K562 (cell line): Measurements from ENCODE around the gene RNF114. TPM values are rescaled to one million over a fixed set of nuclear protein-coding genes. Genes with fewer than 3 reads are reported as not detected.

Experiments
- ADNP ChIP-seq: fragments of 200-800 bp; sonication (Bioruptor generic); IDR thresholded peaks from 2 replicates; pipeline ENCODE4 v1.6.1; 2016; ENCODE audit warnings: missing genetic modification characterization, missing compliant biosample characterization
- ATF6 ChIP-seq: sonication (generic); formaldehyde crosslinking; IDR thresholded peaks from 2 replicates; pipeline ENCODE4 v1.4.0; 2020; ENCODE audit warnings: mild to moderate bottlenecking, missing genetic modification reagents
- CBX2 ChIP-seq: fragments of 200-600 bp; sonication (generic); IDR thresholded peaks from one replicate; pipeline ENCODE4 v1.6.1; 2012; ENCODE audit warnings: mild to moderate bottlenecking, low read length, inconsistent platforms; ENCODE audit not compliant: insufficient read depth, poor library complexity, severe bottlenecking
- HDAC8 ChIP-seq: fragments of 450-650 bp; IDR thresholded peaks from 2 replicates; pipeline ENCODE4 v1.6.1; 2016; ENCODE audit warnings: mild to moderate bottlenecking, missing genetic modification characterization, moderate library complexity, missing compliant biosample characterization
- HNRNPLL ChIP-seq: fragments of 200-400 bp; formaldehyde crosslinking; IDR thresholded peaks from 2 replicates; pipeline ENCODE4 v1.6.1; 2017; ENCODE audit warnings: low read length, low read depth, mild to moderate bottlenecking; ENCODE audit not compliant: poor library complexity, severe bottlenecking
- KDM4B ChIP-seq, 2 experiments: fragments of 450-650 bp in 1 of 2; sonication (generic) in 1 of 2; IDR thresholded peaks; 2 replicates each; pipeline ENCODE4 v1.6.1; 2016 to 2017; ENCODE audit warnings: borderline replicate concordance in 2 of 2, antibody characterized with exemption in 1 of 2, low read depth in 1 of 2, mild to moderate bottlenecking in 1 of 2
- MCM3 ChIP-seq: fragments of 450-650 bp; IDR thresholded peaks from 2 replicates; pipeline ENCODE4 v1.6.1; 2016
- NFRKB ChIP-seq: fragments of 450-650 bp; IDR thresholded peaks from 2 replicates; pipeline ENCODE4 v1.6.1; 2016; ENCODE audit warnings: low read depth
- NR1H2 ChIP-seq: sonication (generic); formaldehyde crosslinking; IDR thresholded peaks from 2 replicates; pipeline ENCODE4 v1.4.0; 2020; ENCODE audit warnings: mild to moderate bottlenecking, missing genetic modification reagents
- RCOR1 ChIP-seq, 2 experiments: IDR thresholded peaks; 2 replicates each; pipeline ENCODE4 v1.6.1; 2012; ENCODE audit warnings: low read depth in 2 of 2, low read length in 2 of 2, borderline replicate concordance in 1 of 2, improper control_type of control experiment in 1 of 2
- SIN3A ChIP-seq, 2 experiments: fragments of 150-350 bp in 1 of 2; IDR thresholded peaks; 2 replicates each; pipeline ENCODE4 v1.6.1; 2011 to 2016; ENCODE audit warnings: borderline replicate concordance in 2 of 2, low read depth in 2 of 2, low read length in 2 of 2, mild to moderate bottlenecking in 2 of 2, moderate library complexity in 2 of 2; ENCODE audit not compliant: control insufficient read depth in 1 of 2
- TAF15 ChIP-seq: fragments of 200-400 bp; formaldehyde crosslinking; IDR thresholded peaks from 2 replicates; pipeline ENCODE4 v1.6.1; 2017; ENCODE audit warnings: mild to moderate bottlenecking, low read depth, low read length, moderate library complexity
- ZFP36 ChIP-seq: fragments of 150-350 bp; IDR thresholded peaks from 2 replicates; pipeline ENCODE4 v1.6.1; 2018; ENCODE audit warnings: low read length, low read depth; ENCODE audit not compliant: partially characterized antibody
- ZNF146 ChIP-seq: IDR thresholded peaks from one replicate; pipeline ENCODE4 v1.6.1; 2018; ENCODE audit warnings: missing compliant biosample characterization; ENCODE audit not compliant: unreplicated experiment
- ZNF717 ChIP-seq: fragments of 250-450 bp; sonication (Bioruptor Pico); IDR thresholded peaks from 2 replicates; pipeline ENCODE4 v1.5.0; 2021
- polyA plus RNA-seq, 8 experiments: library from polyadenylated mRNA; depleted of rRNA in 4 of 8; stranded (reverse) in 5 of 8; unstranded in 3 of 8; fragments of >200 nt; fragmentation: Nextera tagmentation in 2 of 8; fragmentation: Illumina TruSeq in 1 of 8; extraction: Ambion mirVana in 2 of 8; extraction: Trizol in 1 of 8; gene quantifications; 2 replicates each; pipeline versions ENCODE4 v1.2.1 to v1.2.3, GENCODE V29; 2011 to 2014; ENCODE audit warnings: inconsistent platforms in 1 of 8, missing spikeins in 1 of 8
- total RNA-seq, 7 experiments: library from RNA; depleted of rRNA in 6 of 7; stranded (reverse); fragments of >200 nt in 6 of 7; fragmentation: Illumina TruSeq in 2 of 7; extraction: Trizol in 2 of 7; gene quantifications; 2 replicates each; pipeline versions ENCODE4 v1.2.1 to v1.2.3, GENCODE V29; 2011 to 2021; ENCODE audit warnings: low replicate concordance in 1 of 7
- TF ChIP-seq, protein P1 (sequence below): fragments of 250-450 bp; sonication (Bioruptor Pico); IDR thresholded peaks from 2 replicates; pipeline ENCODE4 v1.8.0; 2022; ENCODE audit warnings: inconsistent platforms, mild to moderate bottlenecking, moderate library complexity, borderline replicate concordance
- TF ChIP-seq, protein P2 (sequence below): sonication (generic); formaldehyde crosslinking; IDR thresholded peaks from 2 replicates; pipeline ENCODE4 v1.8.0; 2022; ENCODE audit warnings: mild to moderate bottlenecking, missing genetic modification reagents
- TF ChIP-seq, protein P3 (sequence below): IDR thresholded peaks from 2 replicates; pipeline ENCODE4 v1.6.1; 2011; ENCODE audit not compliant: insufficient read length; ENCODE audit errors: extremely low read depth

The RNF114 gene
- total and polyA plus RNA-seq, 9 of the 15 experiments (the other 6 are each of a cell fraction or from before 2014, with no cell fraction given) = 38.6 to 111 (median 62.6) TPM

DNA sequence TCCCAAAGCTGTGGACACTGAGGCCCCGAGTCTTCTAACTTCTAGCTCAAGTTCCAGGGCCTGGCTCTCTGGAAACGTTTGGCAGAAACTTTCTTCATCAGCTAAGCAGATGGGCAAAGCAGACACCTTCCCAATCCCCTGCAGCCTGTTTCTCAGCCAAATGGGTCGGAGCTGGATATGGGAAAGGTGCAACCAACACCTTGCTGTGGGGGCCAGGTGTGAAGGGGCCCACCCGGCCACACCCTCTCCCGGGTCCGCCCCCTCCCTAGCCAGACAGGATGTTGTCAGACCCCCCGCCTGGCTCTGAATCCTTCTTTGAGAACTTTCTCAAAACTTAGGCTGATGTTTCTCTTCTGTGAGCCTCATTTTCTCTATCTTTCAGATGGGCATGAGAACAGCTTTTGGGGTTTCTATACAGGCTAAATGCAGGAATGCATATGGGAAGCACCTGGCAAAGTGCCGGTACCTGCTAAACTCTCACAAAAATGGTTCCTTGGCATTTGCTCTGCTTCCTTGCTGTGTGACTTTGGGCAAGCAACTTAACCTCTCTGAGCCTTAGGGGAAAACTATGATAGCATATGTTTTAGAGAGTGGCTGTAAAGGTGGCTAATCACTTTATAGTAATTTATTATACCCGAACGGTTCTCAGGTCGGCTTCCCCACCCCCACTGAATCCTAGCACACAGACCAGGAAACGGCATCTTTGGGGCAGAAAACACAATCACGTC lies 48.4 kb downstream of the RNF114 start (continued):
- TF ChIP-seq, protein P1, sequence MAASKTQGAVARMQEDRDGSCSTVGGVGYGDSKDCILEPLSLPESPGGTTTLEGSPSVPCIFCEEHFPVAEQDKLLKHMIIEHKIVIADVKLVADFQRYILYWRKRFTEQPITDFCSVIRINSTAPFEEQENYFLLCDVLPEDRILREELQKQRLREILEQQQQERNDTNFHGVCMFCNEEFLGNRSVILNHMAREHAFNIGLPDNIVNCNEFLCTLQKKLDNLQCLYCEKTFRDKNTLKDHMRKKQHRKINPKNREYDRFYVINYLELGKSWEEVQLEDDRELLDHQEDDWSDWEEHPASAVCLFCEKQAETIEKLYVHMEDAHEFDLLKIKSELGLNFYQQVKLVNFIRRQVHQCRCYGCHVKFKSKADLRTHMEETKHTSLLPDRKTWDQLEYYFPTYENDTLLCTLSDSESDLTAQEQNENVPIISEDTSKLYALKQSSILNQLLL (CRISPR knock-in tag) = no peak
- TF ChIP-seq MCM3 (no peak), RCOR1 (IDR thresholded peaks at IDR 0.05; ENCODE audit: borderline replicate concordance in 1 of 2, low read depth in 2 of 2, low read length in 2 of 2) (0 out of 4 replicates have a peak, but pooled peaks of 1 of the 2 experiments have one; percentile 44), NFRKB (no peak), NR1H2 (CRISPR knock-in tag) (no peak), ZFP36 (peak; percentile 96), SIN3A (IDR thresholded peaks at IDR 0.05; ENCODE audit: borderline replicate concordance in 2 of 2, control insufficient read depth in 1 of 2, low read depth in 2 of 2, low read length in 2 of 2) (no peak), ZNF146 (CRISPR knock-in tag) (no peak), CBX2 (no peak), HNRNPLL (no peak), ADNP (0 out of 2 replicates have a peak, but pooled peaks have one; percentile 17), ATF6 (CRISPR knock-in tag) (no peak), ZNF717 (CRISPR knock-in tag) (no peak), HDAC8 (tag) (no peak), TAF15 (no peak), KDM4B (IDR thresholded peaks at IDR 0.05; ENCODE audit: borderline replicate concordance in 2 of 2, low read depth in 1 of 2) (no peak)
- TF ChIP-seq, protein P2, sequence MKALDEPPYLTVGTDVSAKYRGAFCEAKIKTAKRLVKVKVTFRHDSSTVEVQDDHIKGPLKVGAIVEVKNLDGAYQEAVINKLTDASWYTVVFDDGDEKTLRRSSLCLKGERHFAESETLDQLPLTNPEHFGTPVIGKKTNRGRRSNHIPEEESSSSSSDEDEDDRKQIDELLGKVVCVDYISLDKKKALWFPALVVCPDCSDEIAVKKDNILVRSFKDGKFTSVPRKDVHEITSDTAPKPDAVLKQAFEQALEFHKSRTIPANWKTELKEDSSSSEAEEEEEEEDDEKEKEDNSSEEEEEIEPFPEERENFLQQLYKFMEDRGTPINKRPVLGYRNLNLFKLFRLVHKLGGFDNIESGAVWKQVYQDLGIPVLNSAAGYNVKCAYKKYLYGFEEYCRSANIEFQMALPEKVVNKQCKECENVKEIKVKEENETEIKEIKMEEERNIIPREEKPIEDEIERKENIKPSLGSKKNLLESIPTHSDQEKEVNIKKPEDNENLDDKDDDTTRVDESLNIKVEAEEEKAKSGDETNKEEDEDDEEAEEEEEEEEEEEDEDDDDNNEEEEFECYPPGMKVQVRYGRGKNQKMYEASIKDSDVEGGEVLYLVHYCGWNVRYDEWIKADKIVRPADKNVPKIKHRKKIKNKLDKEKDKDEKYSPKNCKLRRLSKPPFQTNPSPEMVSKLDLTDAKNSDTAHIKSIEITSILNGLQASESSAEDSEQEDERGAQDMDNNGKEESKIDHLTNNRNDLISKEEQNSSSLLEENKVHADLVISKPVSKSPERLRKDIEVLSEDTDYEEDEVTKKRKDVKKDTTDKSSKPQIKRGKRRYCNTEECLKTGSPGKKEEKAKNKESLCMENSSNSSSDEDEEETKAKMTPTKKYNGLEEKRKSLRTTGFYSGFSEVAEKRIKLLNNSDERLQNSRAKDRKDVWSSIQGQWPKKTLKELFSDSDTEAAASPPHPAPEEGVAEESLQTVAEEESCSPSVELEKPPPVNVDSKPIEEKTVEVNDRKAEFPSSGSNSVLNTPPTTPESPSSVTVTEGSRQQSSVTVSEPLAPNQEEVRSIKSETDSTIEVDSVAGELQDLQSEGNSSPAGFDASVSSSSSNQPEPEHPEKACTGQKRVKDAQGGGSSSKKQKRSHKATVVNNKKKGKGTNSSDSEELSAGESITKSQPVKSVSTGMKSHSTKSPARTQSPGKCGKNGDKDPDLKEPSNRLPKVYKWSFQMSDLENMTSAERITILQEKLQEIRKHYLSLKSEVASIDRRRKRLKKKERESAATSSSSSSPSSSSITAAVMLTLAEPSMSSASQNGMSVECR (CRISPR knock-in tag) = 0 out of 2 replicates have a peak, but pooled peaks have one; percentile 33
- TF ChIP-seq, protein P3, sequence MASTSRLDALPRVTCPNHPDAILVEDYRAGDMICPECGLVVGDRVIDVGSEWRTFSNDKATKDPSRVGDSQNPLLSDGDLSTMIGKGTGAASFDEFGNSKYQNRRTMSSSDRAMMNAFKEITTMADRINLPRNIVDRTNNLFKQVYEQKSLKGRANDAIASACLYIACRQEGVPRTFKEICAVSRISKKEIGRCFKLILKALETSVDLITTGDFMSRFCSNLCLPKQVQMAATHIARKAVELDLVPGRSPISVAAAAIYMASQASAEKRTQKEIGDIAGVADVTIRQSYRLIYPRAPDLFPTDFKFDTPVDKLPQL = no peak
